GM12874 (cell line): Measurements from ENCODE around the gene SMOC2.

Experiments used
- TF ChIP-seq, protein P1 (sequence below): IDR thresholded peaks from 2 replicates; pipeline ENCODE4 v1.5.1; 2011; ENCODE audit warnings: low read depth, mild to moderate bottlenecking, control low read depth, low read length, moderate library complexity; ENCODE audit not compliant: insufficient read depth

The SMOC2 gene

DNA sequence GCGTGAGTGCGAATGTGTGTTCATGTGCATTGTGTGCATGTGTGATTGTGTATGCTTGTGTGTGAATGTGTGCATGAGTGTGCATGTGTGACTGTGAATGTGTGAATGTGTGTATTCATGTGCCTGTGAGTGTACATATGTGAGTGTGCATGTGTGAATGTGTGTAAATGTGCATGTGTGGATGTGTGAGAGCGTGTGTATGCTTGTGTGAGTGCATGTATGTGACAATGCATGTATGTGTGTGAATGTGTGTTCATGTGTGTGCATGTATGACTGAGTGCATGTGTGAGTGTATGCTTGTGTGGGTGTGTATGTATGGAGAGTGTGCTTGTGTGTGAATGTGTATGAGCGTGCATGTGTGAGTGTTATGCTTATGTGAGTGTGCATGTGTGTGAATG is 77.4 kb downstream of the SMOC2 start:
- TF ChIP-seq, protein P1, sequence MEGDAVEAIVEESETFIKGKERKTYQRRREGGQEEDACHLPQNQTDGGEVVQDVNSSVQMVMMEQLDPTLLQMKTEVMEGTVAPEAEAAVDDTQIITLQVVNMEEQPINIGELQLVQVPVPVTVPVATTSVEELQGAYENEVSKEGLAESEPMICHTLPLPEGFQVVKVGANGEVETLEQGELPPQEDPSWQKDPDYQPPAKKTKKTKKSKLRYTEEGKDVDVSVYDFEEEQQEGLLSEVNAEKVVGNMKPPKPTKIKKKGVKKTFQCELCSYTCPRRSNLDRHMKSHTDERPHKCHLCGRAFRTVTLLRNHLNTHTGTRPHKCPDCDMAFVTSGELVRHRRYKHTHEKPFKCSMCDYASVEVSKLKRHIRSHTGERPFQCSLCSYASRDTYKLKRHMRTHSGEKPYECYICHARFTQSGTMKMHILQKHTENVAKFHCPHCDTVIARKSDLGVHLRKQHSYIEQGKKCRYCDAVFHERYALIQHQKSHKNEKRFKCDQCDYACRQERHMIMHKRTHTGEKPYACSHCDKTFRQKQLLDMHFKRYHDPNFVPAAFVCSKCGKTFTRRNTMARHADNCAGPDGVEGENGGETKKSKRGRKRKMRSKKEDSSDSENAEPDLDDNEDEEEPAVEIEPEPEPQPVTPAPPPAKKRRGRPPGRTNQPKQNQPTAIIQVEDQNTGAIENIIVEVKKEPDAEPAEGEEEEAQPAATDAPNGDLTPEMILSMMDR: no peak

DNA sequence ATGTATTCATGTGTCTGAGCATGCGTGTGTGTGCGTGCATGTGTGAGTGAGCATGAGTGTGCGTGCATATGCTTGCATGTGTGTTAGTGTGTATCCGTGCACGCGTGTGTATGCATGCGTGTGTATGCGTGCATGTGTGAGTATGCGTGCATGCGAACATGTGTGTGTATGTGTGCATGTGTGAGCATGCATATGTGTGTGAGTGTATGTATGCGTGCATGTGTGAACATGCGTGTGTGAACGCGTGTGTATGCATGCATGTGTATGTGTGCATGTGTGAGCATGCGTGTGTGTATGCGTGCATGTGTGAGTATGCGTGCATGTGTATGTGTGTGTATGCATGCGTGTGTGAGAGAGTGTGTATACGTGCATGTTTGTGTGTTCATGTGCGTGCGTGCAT is 77.9 kb downstream of the SMOC2 start:
- TF ChIP-seq, protein P1: no peak

DNA sequence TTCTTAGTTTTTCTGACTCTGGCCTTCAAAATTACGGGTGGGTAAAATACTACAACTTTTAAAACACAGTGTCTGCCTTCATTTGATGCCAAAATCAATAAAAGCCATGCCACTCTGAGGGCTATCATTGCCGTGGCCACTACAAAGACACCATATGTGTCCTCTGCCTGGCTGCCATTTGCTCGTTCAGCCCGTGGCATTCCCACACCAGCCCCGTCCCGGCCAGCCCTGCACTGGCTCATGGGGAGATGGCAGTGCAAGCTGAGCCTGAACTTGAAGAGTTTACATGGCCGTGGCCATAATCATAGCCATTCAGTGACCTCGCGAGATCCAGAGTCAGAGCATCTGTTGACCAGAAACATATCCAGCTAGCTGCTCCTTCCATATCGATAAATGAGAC is 79.2 kb downstream of the SMOC2 start:
- TF ChIP-seq, protein P1: no peak

DNA sequence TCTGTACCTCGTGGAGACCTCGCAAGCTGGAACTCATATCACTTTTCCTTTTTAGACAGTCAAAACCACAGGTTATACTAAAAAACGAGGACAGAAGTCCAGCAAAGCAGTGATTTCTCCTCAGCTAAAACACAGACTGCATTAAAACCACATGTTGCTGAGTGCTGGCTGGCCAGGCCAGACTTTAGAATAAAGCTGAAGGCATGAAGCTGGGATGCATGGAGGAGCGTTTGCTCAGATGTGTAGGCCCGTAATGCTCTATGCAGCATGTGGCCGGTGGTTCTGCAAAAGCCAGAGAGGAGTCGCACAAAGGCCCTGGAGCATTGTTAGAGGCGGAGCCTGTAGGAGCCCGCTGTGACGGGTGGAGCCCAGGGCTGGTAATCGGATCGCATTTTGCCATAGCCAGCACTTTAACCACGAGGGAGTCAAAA is 83.6 kb downstream of the SMOC2 start:
- TF ChIP-seq, protein P1: no peak

DNA sequence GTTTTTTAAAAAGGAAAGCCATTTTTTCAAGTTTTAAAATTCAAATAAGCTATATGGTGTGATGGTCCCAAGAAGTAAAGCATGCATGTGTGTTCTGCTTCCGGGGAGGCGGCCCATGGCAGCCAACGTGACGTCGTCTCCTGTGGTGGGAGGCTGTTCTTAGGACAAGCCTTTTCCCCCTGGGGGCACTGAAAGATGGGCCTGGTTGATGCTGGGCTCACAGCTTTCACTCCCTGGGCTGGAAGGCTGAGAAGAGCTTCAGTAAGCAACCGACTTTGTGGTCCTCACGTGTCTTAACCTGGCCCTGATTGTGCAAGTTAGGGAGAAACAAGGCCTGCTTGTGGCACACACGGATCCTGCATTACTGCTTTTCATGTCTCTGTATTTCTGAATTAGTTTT is 84.1 kb downstream of the SMOC2 start:
- TF ChIP-seq, protein P1: no peak

DNA sequence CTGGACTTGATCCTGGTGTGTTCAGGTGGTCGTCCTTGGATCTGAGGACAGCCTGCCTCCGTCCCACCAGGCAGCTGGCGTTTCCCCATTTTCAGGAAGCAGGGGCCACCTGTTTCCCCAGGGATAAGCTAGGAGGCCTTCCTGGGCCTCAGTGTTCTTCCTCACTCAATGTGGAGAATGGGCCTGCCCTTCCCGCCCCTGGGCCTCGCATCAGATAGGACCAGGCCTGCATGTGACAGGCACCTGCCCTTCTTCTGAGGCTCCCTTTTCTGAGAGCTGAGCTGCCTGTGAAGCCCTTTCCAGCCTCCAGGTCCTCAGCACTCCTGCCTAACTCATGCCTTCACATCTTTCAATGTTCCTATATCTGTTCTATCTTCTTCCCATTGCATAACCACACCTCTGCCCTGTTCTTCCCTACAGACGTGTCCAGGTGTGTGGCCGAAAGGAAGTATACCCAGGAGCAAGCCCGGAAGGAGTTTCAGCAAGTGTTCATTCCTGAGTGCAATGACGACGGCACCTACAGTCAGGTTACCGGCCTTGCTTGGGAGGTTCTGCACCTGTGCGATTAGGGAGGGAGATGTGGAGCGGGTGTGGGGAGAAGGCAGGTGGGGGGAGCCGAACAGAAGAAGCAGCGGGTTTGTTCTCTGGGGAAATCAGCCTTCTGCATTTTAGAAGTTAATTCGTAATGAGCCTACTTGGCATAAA is 85.1 kb downstream of the SMOC2 start:
- TF ChIP-seq, protein P1: no peak

DNA sequence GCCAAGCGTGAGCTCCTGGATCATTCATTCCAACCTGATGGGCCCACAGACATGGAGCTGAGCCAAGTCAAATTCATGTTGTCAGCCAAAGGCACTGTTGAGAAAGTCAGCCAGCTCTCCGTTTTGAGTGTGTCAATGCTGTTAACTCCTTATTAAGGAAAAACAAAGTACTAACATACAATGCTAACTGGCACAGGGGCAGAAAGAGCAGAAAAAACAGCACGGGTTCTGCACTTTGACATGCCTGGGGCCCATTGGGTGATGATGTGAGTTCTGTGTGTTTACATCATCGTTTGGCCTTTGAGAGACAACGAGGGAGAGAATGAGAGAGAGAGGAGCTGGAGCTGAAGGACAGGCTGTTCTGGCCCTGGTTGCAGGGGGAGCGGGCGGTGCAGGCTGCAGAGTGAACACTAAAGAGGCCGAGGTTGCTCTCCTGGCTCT is 85.9 kb downstream of the SMOC2 start:
- TF ChIP-seq, protein P1: no peak
